Smooth muscle cell (in vitro differentiated cells): ENCODE results near the gene ANGPTL7. TPM values are rescaled to one million over a fixed set of nuclear protein-coding genes. Genes with fewer than 3 reads are reported as not detected.

Source experiments
- DNase-seq: peaks from one replicate; lab custom pipeline; 2025; ENCODE audit not compliant: unreplicated experiment; lab: John Stamatoyannopoulos, UW
- H2AFZ ChIP-seq: fragments of 200-600 bp; sonication (generic); 2 replicates; pipeline ENCODE4 v1.6.0; 2016; ENCODE audit warnings: antibody characterized with exemption, low read depth, mild to moderate bottlenecking
- H3F3A ChIP-seq: fragments of 200-600 bp; sonication (generic); 2 replicates; pipeline ENCODE4 v1.6.0; 2017; ENCODE audit warnings: antibody characterized with exemption, low read depth
- H3K27ac ChIP-seq: fragments of 200-600 bp; sonication (generic); 2 replicates; pipeline ENCODE4 v1.5.1; 2016; ENCODE audit warnings: low read depth, mild to moderate bottlenecking
- H3K27me3 ChIP-seq: fragments of 200-600 bp; sonication (generic); 2 replicates; pipeline ENCODE4 v1.6.1; 2016; ENCODE audit warnings: low read depth, mild to moderate bottlenecking
- H3K36me3 ChIP-seq: fragments of 200-600 bp; sonication (generic); 2 replicates; pipeline ENCODE4 v1.5.1; 2016; ENCODE audit warnings: low read depth
- H3K4me1 ChIP-seq: fragments of 200-600 bp; sonication (generic); 2 replicates; pipeline ENCODE4 v1.5.1; 2016; ENCODE audit warnings: low read depth
- H3K4me2 ChIP-seq: fragments of 200-600 bp; sonication (generic); 2 replicates; pipeline ENCODE4 v1.6.0; 2016; ENCODE audit warnings: mild to moderate bottlenecking
- H3K4me3 ChIP-seq: fragments of 200-600 bp; sonication (generic); 2 replicates; pipeline ENCODE4 v1.5.1; 2016; ENCODE audit warnings: mild to moderate bottlenecking
- H3K79me2 ChIP-seq: fragments of 200-600 bp; sonication (generic); 2 replicates; pipeline ENCODE4 v1.6.0; 2016; ENCODE audit warnings: low read depth, mild to moderate bottlenecking
- H3K9ac ChIP-seq: fragments of 200-600 bp; sonication (generic); 2 replicates; pipeline ENCODE4 v1.6.0; 2016; ENCODE audit warnings: low read depth
- H3K9me3 ChIP-seq: fragments of 200-600 bp; sonication (generic); replicated peaks from 2 replicates; pipeline ENCODE4 v1.5.1; 2016; ENCODE audit warnings: low read depth
- H4K20me1 ChIP-seq: fragments of 200-600 bp; sonication (generic); 2 replicates; pipeline ENCODE4 v1.6.0; 2016; ENCODE audit warnings: low read depth
- CTCF ChIP-seq: fragments of 200-600 bp; sonication (generic); IDR thresholded peaks from 2 replicates; pipeline ENCODE4 v1.5.1; 2017; ENCODE audit warnings: borderline replicate concordance, mild to moderate bottlenecking, antibody characterized with exemption; ENCODE audit not compliant: insufficient read depth, poor library complexity, severe bottlenecking
- WGBS: methylation state at CpG from one replicate; pipeline ENCODE4 v1.1.7; 2016; ENCODE audit warnings: low lambda C conversion rate; 5-methylcytosine and 5-hydroxymethylcytosine counted together
- polyA plus RNA-seq: library from polyadenylated mRNA; unstranded; fragments of >200 nt; fragmentation: Nextera tagmentation; extraction: Ambion mirVana; gene quantifications from 2 replicates; pipeline ENCODE4 v1.2.1, GENCODE V29; 2016
- small RNA-seq: library from RNA; depleted of rRNA; stranded (forward); fragments of <200 nt; gene quantifications from one replicate; pipeline ENCODE3, GENCODE V24; 2014
- total RNA-seq: library from RNA; depleted of rRNA; stranded (reverse); fragments of >200 nt; gene quantifications from 2 replicates; pipeline ENCODE4 v1.2.3, GENCODE V29; 2014

Gene ANGPTL7
- total and polyA plus RNA-seq, 2 experiments from 2014 or later, result 0.31 TPM; not detected in 1

GRCh38 chr1:11237356-11237755 lies 48.2 kb downstream of the ANGPTL7 start:
- Histone ChIP-seq H3K4me3 (no peak overlapping the region), H3K79me2 (no peaks in the 10 kb centered on the region), H3K9ac (no peak overlapping the region), H3K27me3 (no peaks in the 10 kb centered on the region), H3K9me3 (no peaks in the 10 kb centered on the region), H4K20me1 (peaks cover 3% of the 10 kb centered on the region), H3F3A (no peaks in the 10 kb centered on the region), H3K27ac (no peak overlapping the region), H3K4me2 (no peak overlapping the region), H3K36me3 (peaks cover 18% of the 10 kb centered on the region), H2AFZ (no peak overlapping the region), H3K4me1 (no peaks in the 10 kb centered on the region)
- 98% methylated on average over 6 of the region's 6 CpGs for WGBS
- TF ChIP-seq CTCF, result no peak
- DNase-seq, result no peak

- TF ChIP-seq CTCF, result no peak
- DNase-seq, result no peak
- no peak overlapping the region for H2AFZ ChIP-seq
- H3K4me1 ChIP-seq, result no peaks in the 10 kb centered on the region
- no peak overlapping the region for H3K27ac ChIP-seq
- peaks cover 3% of the 10 kb centered on the region for H4K20me1 ChIP-seq
- H3K9me3 ChIP-seq, result no peaks in the 10 kb centered on the region
- H3K27me3 ChIP-seq, result no peaks in the 10 kb centered on the region
- H3F3A ChIP-seq, result no peaks in the 10 kb centered on the region
- H3K4me3 ChIP-seq, result no peak overlapping the region
- no peak overlapping the region for H3K4me2 ChIP-seq
- no peak overlapping the region for H3K9ac ChIP-seq
- no peaks in the 10 kb centered on the region for H3K79me2 ChIP-seq
- H3K36me3 ChIP-seq, result peaks cover 18% of the 10 kb centered on the region
- 95% methylated on average over 7 of the region's 7 CpGs for WGBS
These were observed 49.2 kb downstream of the ANGPTL7 start for GRCh38 chr1:11238311-11238710.

GRCh38 chr1:11245248-11245647 lies 56.1 kb downstream of the ANGPTL7 start:
- no peak for TF ChIP-seq CTCF
- no peak for DNase-seq
- no peak overlapping the region for H2AFZ ChIP-seq
- no peak overlapping the region for H3K4me2 ChIP-seq
- no peak overlapping the region for H3K27ac ChIP-seq
- no peaks in the 10 kb centered on the region for H3K79me2 ChIP-seq
- no peaks in the 10 kb centered on the region for H3K4me1 ChIP-seq
- no peak overlapping the region for H3K4me3 ChIP-seq
- H3K9me3 ChIP-seq, result no peaks in the 10 kb centered on the region
- no peaks in the 10 kb centered on the region for H3K27me3 ChIP-seq
- no peak overlapping the region for H3K9ac ChIP-seq
- WGBS, result 93% methylated on average over 3 of the region's 3 CpGs
- no peaks in the 10 kb centered on the region for H3F3A ChIP-seq
- H4K20me1 ChIP-seq, result peaks cover 3% of the 10 kb centered on the region
- peaks cover 13% of the 10 kb centered on the region for H3K36me3 ChIP-seq

Small RNA genes within 50 kb of the gene (small RNA-seq; reads per million reads assigned to genes)
- not detected for gene RNU6-291P
- not detected for gene RNU6-537P
- gene RPL39P6, result not detected

Other genes with a start within 250 kb of the ANGPTL7 start
- gene TARDBP, start 176.7 kb upstream of the ANGPTL7 start, total RNA-seq, result 69.7 and 105 TPM in 2 replicates
- 90.6 and 103 TPM in 2 replicates for gene TARDBP, start 176.7 kb upstream of the ANGPTL7 start, polyA plus RNA-seq
- not detected in 2 replicates for gene MASP2, start 142.1 kb upstream of the ANGPTL7 start, total RNA-seq
- 0.26 and 0.35 TPM in 2 replicates for gene MASP2, start 142.1 kb upstream of the ANGPTL7 start, polyA plus RNA-seq
- 30.7 and 43.9 TPM in 2 replicates for gene SRM, start 129.3 kb upstream of the ANGPTL7 start, total RNA-seq
- gene SRM, start 129.3 kb upstream of the ANGPTL7 start, polyA plus RNA-seq, result 294 and 355 TPM in 2 replicates
- gene EXOSC10, start 89.5 kb upstream of the ANGPTL7 start, total RNA-seq, result 59.2 and 59.9 TPM in 2 replicates
- gene EXOSC10, start 89.5 kb upstream of the ANGPTL7 start, polyA plus RNA-seq, result 49.2 and 68.1 TPM in 2 replicates
- gene MTOR, start 73.2 kb downstream of the ANGPTL7 start, total RNA-seq, result 26.8 and 26.9 TPM in 2 replicates
- 11.2 and 13.4 TPM in 2 replicates for gene MTOR, start 73.2 kb downstream of the ANGPTL7 start, polyA plus RNA-seq
- 4.7 and 5.8 TPM in 2 replicates for gene UBIAD1, start 83.8 kb downstream of the ANGPTL7 start, total RNA-seq
- 7.9 and 12.7 TPM in 2 replicates for gene UBIAD1, start 83.8 kb downstream of the ANGPTL7 start, polyA plus RNA-seq